ENCODE data around the gene MGAT3. TPM values are rescaled to one million over a fixed set of nuclear protein-coding genes. Genes with fewer than 3 reads are reported as not detected.
A peak's percentile ranks its signal among the peaks of the same experiment; 100 is the strongest.

MGAT3 gene
- total and polyA plus RNA-seq, 9 of the 15 experiments (the other 6 are each of a cell fraction or from before 2014, with no cell fraction given): 0.10 to 11.5 (median 4.6) TPM

DNA sequence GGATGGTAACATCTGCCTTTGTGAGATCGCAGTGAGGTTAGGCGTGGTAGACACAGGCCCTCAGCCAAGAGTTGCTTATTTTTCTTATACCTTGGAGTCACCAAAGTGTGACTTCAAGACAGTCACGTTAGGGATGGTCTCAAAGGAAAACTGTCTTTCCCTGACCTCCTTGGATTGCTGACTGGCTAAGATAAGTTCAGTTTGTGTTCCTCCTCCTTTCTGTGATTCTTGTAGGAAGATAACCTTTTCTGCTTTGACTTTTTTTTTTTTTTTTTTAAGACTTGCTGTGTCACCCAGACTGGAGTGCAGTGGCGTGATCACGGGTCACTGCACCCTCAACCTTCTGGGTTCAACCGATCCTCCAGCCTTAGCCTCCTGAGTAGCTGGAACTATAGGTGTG lies 34.1 kb upstream of the MGAT3 start (continued):
- TF ChIP-seq, protein P1, sequence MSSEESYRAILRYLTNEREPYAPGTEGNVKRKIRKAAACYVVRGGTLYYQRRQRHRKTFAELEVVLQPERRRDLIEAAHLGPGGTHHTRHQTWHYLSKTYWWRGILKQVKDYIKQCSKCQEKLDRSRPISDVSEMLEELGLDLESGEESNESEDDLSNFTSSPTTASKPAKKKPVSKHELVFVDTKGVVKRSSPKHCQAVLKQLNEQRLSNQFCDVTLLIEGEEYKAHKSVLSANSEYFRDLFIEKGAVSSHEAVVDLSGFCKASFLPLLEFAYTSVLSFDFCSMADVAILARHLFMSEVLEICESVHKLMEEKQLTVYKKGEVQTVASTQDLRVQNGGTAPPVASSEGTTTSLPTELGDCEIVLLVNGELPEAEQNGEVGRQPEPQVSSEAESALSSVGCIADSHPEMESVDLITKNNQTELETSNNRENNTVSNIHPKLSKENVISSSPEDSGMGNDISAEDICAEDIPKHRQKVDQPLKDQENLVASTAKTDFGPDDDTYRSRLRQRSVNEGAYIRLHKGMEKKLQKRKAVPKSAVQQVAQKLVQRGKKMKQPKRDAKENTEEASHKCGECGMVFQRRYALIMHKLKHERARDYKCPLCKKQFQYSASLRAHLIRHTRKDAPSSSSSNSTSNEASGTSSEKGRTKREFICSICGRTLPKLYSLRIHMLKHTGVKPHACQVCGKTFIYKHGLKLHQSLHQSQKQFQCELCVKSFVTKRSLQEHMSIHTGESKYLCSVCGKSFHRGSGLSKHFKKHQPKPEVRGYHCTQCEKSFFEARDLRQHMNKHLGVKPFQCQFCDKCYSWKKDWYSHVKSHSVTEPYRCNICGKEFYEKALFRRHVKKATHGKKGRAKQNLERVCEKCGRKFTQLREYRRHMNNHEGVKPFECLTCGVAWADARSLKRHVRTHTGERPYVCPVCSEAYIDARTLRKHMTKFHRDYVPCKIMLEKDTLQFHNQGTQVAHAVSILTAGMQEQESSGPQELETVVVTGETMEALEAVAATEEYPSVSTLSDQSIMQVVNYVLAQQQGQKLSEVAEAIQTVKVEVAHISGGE (CRISPR knock-in tag; IDR thresholded peaks at IDR 0.05): no peak
- TF ChIP-seq TGIF2 (CRISPR knock-in tag; IDR thresholded peaks at IDR 0.05) (no peak), COPS2 (conservative IDR thresholded peaks at IDR 0.05) (no peak), ZNF780A (CRISPR knock-in tag; IDR thresholded peaks at IDR 0.05) (no peak), ZNF668 (CRISPR knock-in tag; IDR thresholded peaks at IDR 0.05) (no peak), ETS2 (tag; IDR thresholded peaks at IDR 0.05; ENCODE audit: borderline replicate concordance, poor library complexity, severe bottlenecking) (no peak), BHLHE40 (IDR thresholded peaks at IDR 0.05; ENCODE audit: low read length) (peak; percentile 78), MYBL2 (IDR thresholded peaks at IDR 0.05; ENCODE audit: low read depth) (no peak), MYBL2 (CRISPR knock-in tag; IDR thresholded peaks at IDR 0.05; ENCODE audit: borderline replicate concordance) (no peak), ERF (CRISPR knock-in tag; IDR thresholded peaks at IDR 0.05) (no peak), ZNF707 (CRISPR knock-in tag; conservative IDR thresholded peaks at IDR 0.05) (no peak), XRCC4 (IDR thresholded peaks at IDR 0.05; ENCODE audit: extremely low read depth, insufficient read depth, insufficient read length) (no peak), MYNN (IDR thresholded peaks at IDR 0.05) (no peak), MYNN (CRISPR knock-in tag; IDR thresholded peaks at IDR 0.05) (no peak), ZNF165 (CRISPR knock-in tag; IDR thresholded peaks at IDR 0.05; ENCODE audit: borderline replicate concordance) (no peak), FOXJ3 (CRISPR knock-in tag; IDR thresholded peaks at IDR 0.05) (no peak), MTA2 (IDR thresholded peaks at IDR 0.05; ENCODE audit: low read depth) (peak; percentile 75), LARP7 (IDR thresholded peaks at IDR 0.05) (no peak), ELF1 (tag; IDR thresholded peaks at IDR 0.05) (no peak)
- TF ChIP-seq, protein P2, sequence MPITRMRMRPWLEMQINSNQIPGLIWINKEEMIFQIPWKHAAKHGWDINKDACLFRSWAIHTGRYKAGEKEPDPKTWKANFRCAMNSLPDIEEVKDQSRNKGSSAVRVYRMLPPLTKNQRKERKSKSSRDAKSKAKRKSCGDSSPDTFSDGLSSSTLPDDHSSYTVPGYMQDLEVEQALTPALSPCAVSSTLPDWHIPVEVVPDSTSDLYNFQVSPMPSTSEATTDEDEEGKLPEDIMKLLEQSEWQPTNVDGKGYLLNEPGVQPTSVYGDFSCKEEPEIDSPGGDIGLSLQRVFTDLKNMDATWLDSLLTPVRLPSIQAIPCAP (CRISPR knock-in tag; IDR thresholded peaks at IDR 0.05; ENCODE audit: borderline replicate concordance): no peak
- TF ChIP-seq, protein P3, sequence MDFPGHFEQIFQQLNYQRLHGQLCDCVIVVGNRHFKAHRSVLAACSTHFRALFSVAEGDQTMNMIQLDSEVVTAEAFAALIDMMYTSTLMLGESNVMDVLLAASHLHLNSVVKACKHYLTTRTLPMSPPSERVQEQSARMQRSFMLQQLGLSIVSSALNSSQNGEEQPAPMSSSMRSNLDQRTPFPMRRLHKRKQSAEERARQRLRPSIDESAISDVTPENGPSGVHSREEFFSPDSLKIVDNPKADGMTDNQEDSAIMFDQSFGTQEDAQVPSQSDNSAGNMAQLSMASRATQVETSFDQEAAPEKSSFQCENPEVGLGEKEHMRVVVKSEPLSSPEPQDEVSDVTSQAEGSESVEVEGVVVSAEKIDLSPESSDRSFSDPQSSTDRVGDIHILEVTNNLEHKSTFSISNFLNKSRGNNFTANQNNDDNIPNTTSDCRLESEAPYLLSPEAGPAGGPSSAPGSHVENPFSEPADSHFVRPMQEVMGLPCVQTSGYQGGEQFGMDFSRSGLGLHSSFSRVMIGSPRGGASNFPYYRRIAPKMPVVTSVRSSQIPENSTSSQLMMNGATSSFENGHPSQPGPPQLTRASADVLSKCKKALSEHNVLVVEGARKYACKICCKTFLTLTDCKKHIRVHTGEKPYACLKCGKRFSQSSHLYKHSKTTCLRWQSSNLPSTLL (IDR thresholded peaks at IDR 0.05): no peak
- TF ChIP-seq, protein P4, sequence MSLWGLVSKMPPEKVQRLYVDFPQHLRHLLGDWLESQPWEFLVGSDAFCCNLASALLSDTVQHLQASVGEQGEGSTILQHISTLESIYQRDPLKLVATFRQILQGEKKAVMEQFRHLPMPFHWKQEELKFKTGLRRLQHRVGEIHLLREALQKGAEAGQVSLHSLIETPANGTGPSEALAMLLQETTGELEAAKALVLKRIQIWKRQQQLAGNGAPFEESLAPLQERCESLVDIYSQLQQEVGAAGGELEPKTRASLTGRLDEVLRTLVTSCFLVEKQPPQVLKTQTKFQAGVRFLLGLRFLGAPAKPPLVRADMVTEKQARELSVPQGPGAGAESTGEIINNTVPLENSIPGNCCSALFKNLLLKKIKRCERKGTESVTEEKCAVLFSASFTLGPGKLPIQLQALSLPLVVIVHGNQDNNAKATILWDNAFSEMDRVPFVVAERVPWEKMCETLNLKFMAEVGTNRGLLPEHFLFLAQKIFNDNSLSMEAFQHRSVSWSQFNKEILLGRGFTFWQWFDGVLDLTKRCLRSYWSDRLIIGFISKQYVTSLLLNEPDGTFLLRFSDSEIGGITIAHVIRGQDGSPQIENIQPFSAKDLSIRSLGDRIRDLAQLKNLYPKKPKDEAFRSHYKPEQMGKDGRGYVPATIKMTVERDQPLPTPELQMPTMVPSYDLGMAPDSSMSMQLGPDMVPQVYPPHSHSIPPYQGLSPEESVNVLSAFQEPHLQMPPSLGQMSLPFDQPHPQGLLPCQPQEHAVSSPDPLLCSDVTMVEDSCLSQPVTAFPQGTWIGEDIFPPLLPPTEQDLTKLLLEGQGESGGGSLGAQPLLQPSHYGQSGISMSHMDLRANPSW (CRISPR knock-in tag; IDR thresholded peaks at IDR 0.05): no peak
